ENCODE data around the gene GDAP1L1.
"Not testable (repeated sequence)": the region's sequence is repeated elsewhere in the genome, so short reads cannot be mapped to it uniquely, and the experiment has no call there.

The GDAP1L1 gene

DNA sequence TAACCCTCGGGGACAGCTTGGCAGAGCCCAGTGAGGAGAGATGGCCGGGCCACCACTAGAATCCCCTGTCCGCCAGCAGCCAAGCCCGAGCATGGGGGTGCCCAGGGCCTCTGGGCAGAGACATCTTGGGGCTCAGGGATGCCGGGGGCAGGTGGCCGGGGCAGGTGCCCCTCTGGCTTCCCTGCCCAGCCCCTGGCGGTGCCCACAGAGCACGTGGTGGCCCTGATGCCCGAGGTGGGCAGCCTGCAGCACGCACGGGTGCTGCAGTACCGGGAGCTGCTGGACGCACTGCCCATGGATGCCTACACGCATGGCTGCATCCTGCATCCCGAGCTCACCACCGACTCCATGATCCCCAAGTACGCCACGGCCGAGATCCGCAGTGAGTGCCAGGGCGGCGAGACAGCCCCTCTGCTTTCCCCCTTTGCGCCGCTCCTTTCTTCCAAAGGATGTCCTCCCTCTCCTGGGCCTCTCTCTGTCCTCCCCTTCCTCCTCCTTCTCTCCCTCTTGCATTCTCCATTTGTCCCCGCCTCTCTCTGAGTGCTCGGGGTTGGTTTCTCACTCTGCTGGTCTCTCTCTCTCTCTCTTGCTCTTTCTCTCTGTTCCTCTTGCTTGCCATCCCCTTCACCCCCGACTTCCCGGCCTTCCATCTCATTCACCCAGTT, 11.2 kb downstream of the GDAP1L1 start:
- DNase-seq, result no peak

- no peak for DNase-seq
These were observed 17.2 kb downstream of the GDAP1L1 start for GRCh38 chr20:44264287-44264686.

- DNase-seq, result no peak
These were observed 21.7 kb downstream of the GDAP1L1 start for GRCh38 chr20:44268802-44269201.

DNA sequence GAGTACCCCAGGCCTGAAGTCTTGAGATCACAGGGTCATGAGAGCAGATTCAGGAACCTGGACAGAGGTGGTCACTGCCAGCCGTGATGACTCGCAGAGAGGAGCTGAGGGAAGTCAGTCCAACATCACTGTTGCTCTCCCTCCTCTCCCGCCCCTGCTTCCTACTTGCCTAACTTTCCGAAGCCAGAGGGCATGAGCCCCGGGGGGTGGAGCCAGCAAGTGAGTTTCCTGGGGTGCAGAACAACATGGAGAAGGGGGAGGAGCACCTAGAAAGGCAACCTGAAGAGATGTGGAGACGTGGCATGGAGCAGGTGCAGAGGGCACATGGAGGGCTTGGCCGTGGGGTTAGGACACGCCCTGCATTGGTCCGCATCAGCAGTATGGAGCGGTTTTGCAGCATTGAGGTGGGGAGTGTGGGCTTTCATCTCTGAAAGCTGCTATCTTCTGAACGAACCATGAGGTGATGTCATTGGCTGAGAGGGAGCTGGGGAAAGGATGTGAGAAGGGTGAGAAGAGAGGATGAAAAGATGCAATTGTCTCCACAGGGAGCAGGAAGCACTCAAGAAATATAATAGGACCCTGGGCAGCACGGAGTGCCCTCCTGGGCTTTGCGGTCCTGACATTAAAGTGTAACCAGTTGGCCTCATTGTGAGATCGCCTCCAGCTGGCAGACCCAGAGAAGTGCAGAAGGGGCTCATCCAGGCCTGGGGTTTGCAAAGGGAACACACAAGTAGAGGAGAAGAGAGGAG, 25.0 kb downstream of the GDAP1L1 start:
- no peak for DNase-seq

DNA sequence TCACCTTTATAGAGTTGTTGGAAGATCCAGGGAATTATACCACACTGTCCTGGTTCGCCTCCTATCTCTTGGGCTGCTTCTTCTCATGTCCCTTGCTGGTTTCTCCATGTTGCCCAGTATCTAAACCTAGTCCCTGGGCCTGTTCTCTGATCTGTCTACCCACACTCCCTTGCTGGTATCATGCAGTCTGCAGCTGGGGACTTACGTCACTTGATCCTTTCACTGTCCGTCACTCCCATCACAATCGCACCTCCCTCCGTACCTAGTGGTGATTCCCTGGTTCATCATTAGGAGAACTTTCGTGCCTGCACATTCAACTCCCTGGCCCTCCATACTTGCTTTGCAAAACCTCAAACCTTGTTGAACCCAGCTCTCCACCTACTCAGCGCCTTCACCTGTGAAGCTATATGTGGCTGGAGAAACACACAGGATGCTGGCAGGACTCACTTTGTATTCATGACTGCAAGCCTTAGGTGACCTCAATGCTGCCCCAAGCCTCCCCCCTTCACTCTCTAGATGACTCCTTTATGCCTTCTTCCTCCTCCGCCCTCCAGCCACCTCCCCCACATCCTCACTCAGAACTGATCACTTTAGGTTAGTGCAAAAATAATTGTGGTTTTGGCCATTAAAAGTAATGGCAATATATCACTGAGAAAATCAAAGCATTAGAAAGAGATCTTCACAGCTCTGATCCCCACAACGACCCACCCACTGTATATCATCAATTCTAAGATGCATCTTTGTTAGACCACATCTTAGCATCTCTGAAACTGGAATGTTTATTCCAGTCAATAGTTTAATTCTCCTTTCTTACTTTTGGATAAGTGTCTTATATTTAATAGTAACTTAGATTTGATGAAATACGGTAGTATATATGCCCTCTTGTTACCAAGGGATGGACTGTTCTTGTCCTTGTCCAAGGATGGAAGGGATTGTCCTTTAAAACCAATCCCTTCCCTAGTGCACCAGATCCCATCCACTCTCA, 26.4 kb downstream of the GDAP1L1 start:
- DNase-seq, result no peak

DNA sequence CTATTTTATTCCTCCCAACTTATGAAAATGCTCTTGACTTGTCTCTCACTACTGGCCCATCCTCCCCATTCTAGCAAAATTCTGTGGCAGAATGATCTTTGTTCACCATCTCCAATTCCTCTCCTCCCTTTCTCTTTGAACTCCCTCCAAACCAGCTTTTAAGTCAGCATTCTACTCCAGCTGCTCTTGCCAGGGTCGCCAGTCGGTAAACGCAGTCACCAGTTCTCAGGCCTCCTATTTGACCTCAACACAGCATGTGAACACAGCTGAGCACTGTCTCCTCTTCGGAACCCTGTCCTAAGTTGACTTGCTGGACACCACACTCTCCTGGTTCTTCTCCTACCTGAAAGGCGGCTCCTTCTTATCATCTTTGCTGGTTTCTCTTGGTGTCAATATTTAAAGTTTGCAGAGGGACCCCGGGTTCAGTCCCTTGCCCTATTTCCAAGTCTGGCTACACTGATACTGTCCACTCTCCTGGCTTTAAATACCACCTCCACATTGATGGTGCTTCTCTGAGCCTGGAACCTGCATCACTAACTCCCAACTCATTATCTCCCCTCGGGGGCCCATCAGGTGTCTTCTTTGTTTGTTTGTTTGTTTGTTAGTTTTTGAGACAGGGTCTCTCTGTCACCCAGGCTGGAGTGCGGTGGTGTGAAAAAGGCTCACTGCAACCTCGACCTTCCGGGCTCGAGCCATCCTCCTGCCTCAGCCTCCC, 27.4 kb downstream of the GDAP1L1 start:
- no peak for DNase-seq

DNA sequence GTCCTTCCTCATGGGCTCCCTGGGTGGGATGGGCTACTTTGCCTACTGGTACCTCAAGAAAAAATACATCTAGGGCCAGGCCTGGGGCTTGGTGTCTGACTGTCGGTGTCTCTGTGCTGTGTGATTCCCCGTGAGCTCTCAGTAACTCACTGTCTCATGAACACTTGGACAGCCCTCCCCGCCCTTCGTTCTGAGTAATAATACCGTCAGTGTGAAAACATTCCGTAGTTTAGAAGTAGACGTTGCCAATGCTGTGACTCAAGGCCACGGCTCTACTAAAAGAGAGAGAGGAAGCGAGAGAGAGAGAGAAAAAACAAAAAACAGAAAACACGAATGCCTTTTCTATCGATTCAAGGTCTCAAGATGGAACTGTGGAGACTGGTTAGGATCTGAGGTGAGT, 32.1 kb downstream of the GDAP1L1 start:
- DNase-seq, result no peak

DNA sequence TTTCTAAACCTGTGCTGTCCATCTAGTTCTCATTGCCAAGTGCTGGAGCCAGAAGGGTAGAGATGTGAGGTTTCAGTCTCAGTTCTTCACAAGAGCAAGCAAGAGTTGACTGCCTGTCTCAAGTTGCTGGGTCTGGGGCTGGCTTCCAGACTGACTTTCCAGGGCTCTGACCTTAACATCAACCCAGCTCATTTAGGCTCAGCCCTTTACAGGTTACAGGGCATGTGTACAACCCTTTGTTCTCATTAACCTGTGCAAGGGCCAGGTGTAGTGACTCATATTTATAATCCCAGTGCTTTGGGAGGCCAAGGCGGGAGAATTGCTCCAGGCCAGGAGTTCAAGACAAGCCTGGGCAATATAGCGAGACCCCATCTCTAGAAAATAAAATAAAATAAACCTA, 33.3 kb downstream of the GDAP1L1 start:
- DNase-seq, result no peak

DNA sequence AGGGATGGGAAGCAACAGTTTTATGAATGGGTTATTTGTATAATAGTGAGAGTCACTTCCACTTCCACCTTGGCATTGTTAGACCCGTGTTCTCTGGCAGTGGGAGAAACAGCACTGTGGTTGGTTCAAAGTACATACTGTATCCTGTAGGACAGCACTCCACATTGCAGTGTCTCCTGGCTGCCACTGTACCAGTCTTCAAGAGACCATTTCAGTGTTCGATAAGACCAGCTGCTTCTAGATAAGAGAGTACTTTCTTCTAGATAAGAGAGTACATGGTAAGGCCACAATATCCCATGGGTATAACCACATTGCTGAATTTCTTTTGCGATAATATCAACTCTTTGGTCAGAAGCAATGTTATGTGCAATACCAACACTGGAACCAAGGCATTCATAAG, 35.1 kb downstream of the GDAP1L1 start:
- DNase-seq, result no peak

- DNase-seq, result no peak
These were observed 36.9 kb downstream of the GDAP1L1 start for GRCh38 chr20:44284032-44284431.

DNA sequence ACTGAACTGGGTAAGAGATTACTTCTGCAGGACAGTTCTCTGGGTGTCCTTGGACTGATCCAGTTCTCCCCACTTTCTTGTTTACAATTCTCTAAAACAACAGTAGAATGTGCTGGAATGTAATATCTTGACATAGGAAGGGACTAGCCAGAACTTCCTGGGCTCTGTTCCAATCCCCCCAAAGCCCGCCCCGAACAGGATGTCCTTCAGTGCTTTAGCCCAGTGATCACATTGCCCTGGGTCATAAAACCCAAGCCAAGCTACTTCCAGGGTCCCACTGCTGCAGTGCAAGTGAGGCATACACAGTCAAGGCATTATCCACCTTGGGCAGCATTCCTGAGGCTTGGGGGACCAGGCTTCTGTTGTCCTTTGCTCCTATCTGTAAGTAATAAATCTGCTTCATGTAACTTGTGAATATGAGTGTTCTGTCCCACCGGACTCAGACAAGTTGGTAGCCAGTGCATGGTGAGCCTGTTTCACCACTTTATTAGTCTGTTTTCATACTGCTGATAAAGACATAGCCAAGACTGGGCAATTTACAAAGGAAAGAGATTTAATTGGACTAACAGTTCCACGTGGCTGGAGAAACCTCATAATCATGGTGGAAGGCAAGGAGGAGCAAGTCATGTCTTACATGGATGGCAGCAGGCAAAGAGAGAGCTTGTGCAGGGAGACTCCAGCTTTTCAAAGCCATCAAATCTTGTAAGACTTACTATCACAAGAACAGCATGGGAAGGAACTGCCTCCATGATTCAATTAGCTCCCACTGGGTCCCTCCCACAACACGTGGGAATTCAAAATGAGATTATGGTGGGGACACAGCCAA, 40.4 kb downstream of the GDAP1L1 start:
- DNase-seq, result no peak

DNA sequence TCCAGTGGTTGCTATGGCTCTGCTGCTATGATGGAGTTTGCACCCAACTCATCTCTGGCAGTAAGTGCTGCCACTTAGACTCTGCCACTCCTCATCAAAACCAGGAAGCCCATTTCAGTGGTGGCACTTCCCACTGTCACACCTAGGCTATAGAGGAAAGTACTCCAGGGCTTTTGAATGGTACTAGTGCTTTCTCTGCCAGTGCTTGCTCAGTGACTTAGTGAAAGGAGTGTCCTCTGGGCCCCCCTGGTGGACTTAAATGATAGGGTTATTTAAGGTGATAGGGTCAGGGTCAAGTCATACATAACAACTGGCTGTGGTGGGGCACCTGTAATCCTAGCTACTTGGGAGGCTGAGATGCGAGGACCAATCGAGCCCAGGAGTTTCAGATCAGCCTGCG, 41.1 kb downstream of the GDAP1L1 start:
- no peak for DNase-seq

DNA sequence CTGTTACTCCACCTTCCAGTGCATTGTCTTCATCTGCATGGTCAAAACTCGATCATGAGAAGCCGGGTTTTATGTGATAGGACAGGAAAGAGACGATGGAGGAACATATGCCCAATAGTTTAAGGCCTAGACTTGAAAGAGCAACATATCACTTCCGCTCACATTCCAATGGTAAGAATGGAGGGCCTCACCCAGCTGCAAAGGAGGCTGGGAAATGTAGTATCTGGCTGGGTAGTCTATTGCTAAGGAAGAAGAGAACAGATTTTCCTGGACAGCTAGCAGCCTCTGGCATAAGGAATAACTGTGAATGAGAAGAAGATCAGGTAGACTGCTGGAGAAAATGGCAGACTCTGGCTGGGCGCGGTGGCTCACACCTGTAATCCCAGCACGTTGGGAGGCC, 44.6 kb downstream of the GDAP1L1 start:
- no peak for DNase-seq

GRCh38 chr20:44296011-44296410, 48.9 kb downstream of the GDAP1L1 start:
- no peak for DNase-seq

DNA sequence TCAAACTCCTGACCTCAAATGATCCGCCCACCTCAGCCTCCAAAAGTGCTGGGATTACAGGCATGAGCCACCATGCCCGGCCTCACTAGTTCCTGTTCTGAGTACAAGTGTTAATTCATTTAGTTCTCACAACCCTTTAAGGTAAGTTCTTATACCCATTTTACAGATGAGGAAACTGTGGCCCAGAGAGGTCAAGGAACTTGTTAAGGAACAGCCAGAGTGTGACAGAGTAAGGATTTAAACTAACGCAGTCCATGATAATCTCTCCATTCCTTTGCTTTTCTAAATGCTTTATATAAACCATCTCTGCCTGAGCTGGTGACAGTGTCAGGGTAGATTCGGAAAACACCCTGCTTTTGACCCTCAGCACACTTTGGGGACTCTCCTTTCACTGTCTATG, 50.6 kb downstream of the GDAP1L1 start:
- DNase-seq, result no peak

DNA sequence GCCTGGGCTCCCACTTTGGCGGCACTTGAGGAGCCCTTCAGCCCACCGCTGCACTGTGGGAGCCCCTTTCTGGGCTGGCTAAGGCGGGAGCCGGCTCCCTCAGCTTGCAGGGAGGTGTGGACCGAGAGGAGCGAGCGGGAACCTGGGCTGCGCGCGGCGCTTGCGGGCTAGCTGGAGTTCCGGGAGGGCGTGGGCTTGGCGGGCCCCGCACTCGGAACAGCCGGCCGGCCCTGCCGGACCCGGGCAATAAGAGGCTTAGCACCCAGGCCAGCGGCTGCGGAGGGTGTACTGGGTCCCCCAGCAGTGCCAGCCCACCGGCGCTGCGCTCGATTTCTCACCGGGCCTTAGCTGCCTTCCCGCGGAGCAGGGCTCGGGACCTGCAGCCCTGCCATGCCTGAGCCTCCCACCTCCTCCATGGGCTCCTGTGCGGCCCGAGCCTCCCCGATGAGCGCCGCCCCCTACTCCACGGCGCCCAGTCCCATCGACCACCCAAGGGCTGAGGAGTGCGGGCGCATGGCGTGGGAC, 52.0 kb downstream of the GDAP1L1 start:
- not testable (repeated sequence) for DNase-seq

DNA sequence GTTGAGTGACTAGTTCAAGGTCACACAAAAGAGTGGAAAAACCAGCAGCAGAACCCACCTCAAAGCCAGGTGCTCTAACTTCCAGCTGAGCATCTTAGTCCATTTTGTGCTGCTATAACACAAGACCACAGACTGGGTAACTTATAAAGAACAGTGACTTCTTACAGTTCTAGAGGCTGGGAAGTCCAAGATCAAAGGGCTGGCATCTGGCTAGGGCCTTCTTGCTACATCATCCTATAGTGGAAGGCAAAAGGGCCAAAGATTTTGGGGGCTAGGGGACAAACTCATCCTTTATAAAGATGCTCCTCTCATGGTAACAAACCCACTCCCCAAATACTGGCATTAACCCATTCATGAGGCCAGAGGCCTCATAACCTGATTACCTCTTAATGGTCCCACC, 54.2 kb downstream of the GDAP1L1 start:
- DNase-seq, result no peak

GRCh38 chr20:44302026-44302669, 55.0 kb downstream of the GDAP1L1 start:
- DNase-seq, result no peak

DNA sequence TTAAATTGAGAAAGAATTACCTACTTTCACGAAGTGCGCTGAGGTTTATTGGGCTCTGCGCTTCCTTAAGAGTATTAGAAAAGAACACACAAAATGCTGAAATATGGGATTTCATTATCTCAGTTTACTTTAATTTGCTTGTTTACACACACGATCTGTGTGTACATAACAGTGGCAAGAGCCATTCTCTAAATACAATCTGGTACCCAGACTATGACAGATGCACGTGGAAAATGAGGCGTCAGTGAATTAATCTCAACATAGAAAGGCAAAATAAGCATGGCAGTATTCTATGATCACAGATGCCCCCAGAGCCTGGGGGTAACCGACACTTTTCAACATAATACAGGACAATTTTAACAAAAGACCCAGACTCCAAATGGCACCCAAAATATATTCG, 55.6 kb downstream of the GDAP1L1 start:
- no peak for DNase-seq

GRCh38 chr20:44304383-44304782, 57.3 kb downstream of the GDAP1L1 start:
- no peak for DNase-seq

- DNase-seq, result no peak
These were observed 59.8 kb downstream of the GDAP1L1 start for GRCh38 chr20:44306927-44307326.
